GM12878 (cell line): Measurements from ENCODE around the gene ZNF568. TPM values are rescaled to one million over a fixed set of nuclear protein-coding genes. Genes with fewer than 3 reads are reported as not detected.

ENCODE experiments used
- ATAC-seq: fragments of 200-7000 bp; cut with Tn5 transposase; 3 replicates; pipeline ENCODE4 v1.9.1; 2020; ENCODE audit warnings: mild to moderate bottlenecking, moderate library complexity
- BruUV-seq: library from RNA; stranded (reverse); fragments of 400-500 nt; replicated peaks from 2 replicates; lab custom pipeline; 2021; lab: Mats Ljungman, UMichigan
- CTCF ChIA-PET: fragments of 300-600 bp; sonication (Branson Sonifier 250); formaldehyde crosslinking; extraction: SDS; loops from one replicate; lab custom pipeline; 2021; ENCODE audit warnings: inconsistent platforms; lab: Yijun Ruan, JAX
- POLR2A ChIA-PET: fragments of 350-600 bp; formaldehyde crosslinking; extraction: SDS; loops from one replicate; lab custom pipeline; 2021; ENCODE audit warnings: inconsistent platforms; lab: Charles Lee
- RAD21 ChIA-PET: fragments of 300-600 bp; sonication (Branson Sonifier 250); formaldehyde crosslinking; loops from one replicate; lab custom pipeline; 2023; ENCODE audit warnings: antibody characterized with exemption; ENCODE audit not compliant: unreplicated experiment; lab: Charles Lee
- SMC1A ChIA-PET: fragments of 300-600 bp; sonication (Branson Sonifier 250); formaldehyde crosslinking; loops from one replicate; lab custom pipeline; 2023; ENCODE audit not compliant: unreplicated experiment, uncharacterized antibody; lab: Charles Lee
- DNase-seq: peaks from one replicate; pipeline ENCODE4 v3.0.0-alpha.2; 2011; ENCODE audit warnings: low read depth, low spot score
- FAIRE-seq: peaks from 3 replicates; lab custom pipeline; 2011; peaks lifted over from hg19 to GRCh38; lab: Jason Lieb, UNC
- H2AFZ ChIP-seq: 2 replicates; pipeline ENCODE4 v1.6.0; 2011; ENCODE audit warnings: low read depth, low read length, control low read depth; ENCODE audit not compliant: control insufficient read depth
- H3K27ac ChIP-seq: 2 replicates; pipeline ENCODE4 v1.5.1; 2011; ENCODE audit warnings: control low read depth; ENCODE audit not compliant: control insufficient read depth, insufficient read depth
- H3K27me3 ChIP-seq, 2 experiments: replicated peaks in 1 of 2; 2 replicates each; pipeline versions ENCODE4 v1.6.0 to v1.6.1; 2011; ENCODE audit warnings: low read length in 1 of 2; ENCODE audit not compliant: control insufficient read depth in 2 of 2, insufficient read depth in 2 of 2
- H3K36me3 ChIP-seq, 2 experiments: 2 replicates each; pipeline ENCODE4 v1.5.1; 2011; ENCODE audit warnings: low read length in 1 of 2; ENCODE audit not compliant: control insufficient read depth in 2 of 2, insufficient read depth in 2 of 2
- H3K4me1 ChIP-seq: 2 replicates; pipeline ENCODE4 v1.6.1; 2011; ENCODE audit warnings: mild to moderate bottlenecking, low read length, moderate library complexity, mixed read lengths; ENCODE audit not compliant: control insufficient read depth, insufficient read depth
- H3K4me2 ChIP-seq: 2 replicates; pipeline ENCODE4 v1.6.0; 2011; ENCODE audit warnings: control low read depth; ENCODE audit not compliant: control insufficient read depth, insufficient read depth
- H3K4me3 ChIP-seq: fragments of 200-600 bp; sonication (generic); 2 replicates; pipeline ENCODE4 v1.5.1; 2016
- H3K79me2 ChIP-seq: 2 replicates; pipeline ENCODE4 v1.6.0; 2011; ENCODE audit warnings: low read length; ENCODE audit not compliant: control insufficient read depth, insufficient read depth
- H3K9ac ChIP-seq: 2 replicates; pipeline ENCODE4 v1.8.0; 2011; ENCODE audit warnings: low read length, control low read depth, mixed read lengths; ENCODE audit not compliant: control insufficient read depth, insufficient read depth
- H3K9me3 ChIP-seq: replicated peaks from 3 replicates; pipeline ENCODE4 v1.5.1; 2011; ENCODE audit warnings: mild to moderate bottlenecking, low read length; ENCODE audit not compliant: control insufficient read depth, insufficient read depth
- H4K20me1 ChIP-seq: 2 replicates; pipeline ENCODE4 v1.6.0; 2011; ENCODE audit not compliant: control insufficient read depth, insufficient read depth
- IRF3 ChIP-seq: fragments of 450-650 bp; IDR thresholded peaks from 2 replicates; pipeline ENCODE4 v1.6.1; 2014; ENCODE audit warnings: mild to moderate bottlenecking
- MYB ChIP-seq: fragments of 150-350 bp; IDR thresholded peaks from 2 replicates; pipeline ENCODE4 v1.6.1; 2014; ENCODE audit warnings: mild to moderate bottlenecking, low read depth, low read length, borderline replicate concordance
- NR2C2 ChIP-seq: IDR thresholded peaks from 2 replicates; pipeline ENCODE4 v1.6.1; 2011; ENCODE audit warnings: borderline replicate concordance, low read depth; ENCODE audit not compliant: control insufficient read depth, insufficient read length
- SIX5 ChIP-seq: IDR thresholded peaks from 2 replicates; pipeline ENCODE4 v1.6.1; 2011; ENCODE audit warnings: mild to moderate bottlenecking, low read depth, low read length, moderate library complexity; ENCODE audit not compliant: severe bottlenecking
- SMAD1 ChIP-seq: fragments of 450-650 bp; IDR thresholded peaks from 2 replicates; pipeline ENCODE4 v1.6.1; 2018; ENCODE audit warnings: mild to moderate bottlenecking, low read depth; ENCODE audit not compliant: partially characterized antibody
- TARDBP ChIP-seq: IDR thresholded peaks from 2 replicates; pipeline ENCODE4 v1.6.1; 2016; ENCODE audit warnings: borderline replicate concordance
- ZBED1 ChIP-seq: IDR thresholded peaks from 2 replicates; pipeline ENCODE4 v1.6.1; 2016; ENCODE audit warnings: borderline replicate concordance
- ZBTB40 ChIP-seq: fragments of 450-650 bp; IDR thresholded peaks from 2 replicates; pipeline ENCODE4 v1.6.1; 2016; ENCODE audit warnings: mild to moderate bottlenecking, moderate library complexity, borderline replicate concordance
- WGBS: methylation state at CpG from one replicate; pipeline ENCODE4 v1.1.6; 2016; ENCODE audit warnings: low lambda C conversion rate; ENCODE audit not compliant: insufficient replicate concordance, insufficient coverage; ENCODE audit errors: missing lambda C conversion rate; 5-methylcytosine and 5-hydroxymethylcytosine counted together
- in situ Hi-C: fragments of 300-500 bp; cut with MboI; formaldehyde crosslinking; loops from 9 replicates; pipeline ENCODE4 v1.14.3; 2018; ENCODE audit warnings: mixed read lengths
- intact Hi-C: fragments of 100-400 bp; cut with micrococcal nuclease; formaldehyde crosslinking; loops from one replicate; pipeline ENCODE4 v1.14.2; 2022; ENCODE audit not compliant: unreplicated experiment
- polyA plus RNA-seq, 11 experiments: library from polyadenylated mRNA; depleted of rRNA in 4 of 11; unstranded in 6 of 11; stranded (reverse) in 5 of 11; fragments of >200 nt; fragmentation: Nextera tagmentation in 4 of 11; fragmentation: Illumina TruSeq in 1 of 11; extraction: Ambion mirVana in 4 of 11; extraction: Trizol in 1 of 11; gene quantifications; 1 replicate in 1 of 11; 2 replicates in 10 of 11; pipeline versions ENCODE4 v1.2.1 to v1.2.3, GENCODE V29; 2011 to 2016; ENCODE audit warnings: inconsistent platforms in 2 of 11, missing spikeins in 2 of 11, low read depth in 1 of 11
- total RNA-seq, 4 experiments: library from RNA; depleted of rRNA in 3 of 4; stranded (reverse); fragments of >200 nt in 3 of 4; fragmentation: Illumina TruSeq in 1 of 4; extraction: Trizol in 1 of 4; gene quantifications; 2 replicates each; pipeline versions ENCODE4 v1.2.1 to v1.2.3, GENCODE V29; 2013 to 2021

Gene ZNF568
- total and polyA plus RNA-seq, 10 of the 15 experiments (the other 5 are each of a cell fraction or from before 2014, with no cell fraction given), result 0.16 to 0.77 (median 0.27) TPM

GRCh38 chr19:37012093-37012745, 96.1 kb downstream of the ZNF568 start (continued):
- TF ChIP-seq IRF3 (no peak), ZBED1 (no peak), TARDBP (no peak), SMAD1 (no peak)

- RAD21 ChIA-PET, result no interaction called here
- FAIRE-seq (no peak), ATAC-seq (no peak), DNase-seq (no peak)
- no TSS peak for BruUV-seq
- WGBS, result 79% methylated on average over 23 of the region's 23 CpGs
- in situ Hi-C loops, result no loop called here
- CTCF ChIA-PET, result no interaction called here
- H4K20me1 ChIP-seq, result no peaks in the 10 kb centered on the region
- no peaks in the 10 kb centered on the region for H3K27me3 ChIP-seq
- intact Hi-C loops, result no loop called here
- H3K4me3 ChIP-seq, result no peak overlapping the region
- no peak overlapping the region for H3K27ac ChIP-seq
- H3K79me2 ChIP-seq, result no peaks in the 10 kb centered on the region
- H3K4me2 ChIP-seq, result no peak overlapping the region
- H3K9me3 ChIP-seq, result peaks cover 3% of the 10 kb centered on the region; the same call in 1 of the 3 replicates
- H3K4me1 ChIP-seq, result no peaks in the 10 kb centered on the region
- TF ChIP-seq ZBTB40 (no peak), MYB (no peak), SIX5 (no peak), NR2C2 (no peak)
- no peak overlapping the region for H2AFZ ChIP-seq
- no peaks in the 10 kb centered on the region for H3K36me3 ChIP-seq
- POLR2A ChIA-PET, result no interaction called here
- no peak overlapping the region for H3K9ac ChIP-seq
- SMC1A ChIA-PET, result no interaction called here
Measured at GRCh38 chr19:37014456-37014855, 98.3 kb downstream of the ZNF568 start.
